Stimulated activated CD4-positive, alpha-beta T cell treated with anti-CD3 and anti-CD28 coated beads, TNF-alpha, amount 100 ng/mL, for 1 hour (primary cell): ENCODE results near the gene RNF227.
"Not testable (repeated sequence)": the region's sequence is repeated elsewhere in the genome, so short reads cannot be mapped to it uniquely, and the experiment has no call there.

Source experiments
- DNase-seq, 3 donors: peaks; one replicate each; pipeline ENCODE4 v3.0.0-alpha.2; 2020; ENCODE audit warnings: low read depth in 3 of 3, low spot score in 1 of 3

The RNF227 gene

DNA sequence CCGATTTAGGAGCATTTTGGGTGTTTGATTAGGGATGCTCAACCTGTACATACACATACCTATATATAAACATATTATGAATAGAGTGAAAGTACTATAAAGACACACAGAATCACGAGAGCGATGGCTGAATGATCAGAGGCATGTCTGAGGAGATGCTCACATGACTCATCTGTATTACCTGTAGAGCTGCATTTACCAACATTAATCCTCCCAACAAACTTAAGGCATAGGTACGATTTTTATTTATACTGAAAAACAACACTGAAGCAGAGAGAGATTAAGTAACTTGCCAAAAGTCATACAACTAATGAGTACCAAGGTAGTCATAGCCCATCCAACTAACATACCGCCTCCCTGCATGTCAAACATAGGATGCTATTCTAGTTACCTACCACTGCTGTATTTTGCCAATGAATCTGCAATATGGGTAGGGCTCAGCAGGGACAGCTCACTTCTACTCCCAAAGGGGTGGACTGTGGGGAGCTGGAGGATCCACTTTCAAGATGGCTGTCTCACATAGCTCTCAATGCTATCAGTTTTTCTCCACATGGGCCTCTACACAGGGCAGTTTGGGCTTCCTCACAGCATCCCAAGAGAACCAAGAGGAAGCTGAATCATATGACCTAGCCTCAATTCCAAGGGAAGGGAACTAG lies 51.0 kb downstream of the RNF227 start:
- DNase-seq: no peak

DNA sequence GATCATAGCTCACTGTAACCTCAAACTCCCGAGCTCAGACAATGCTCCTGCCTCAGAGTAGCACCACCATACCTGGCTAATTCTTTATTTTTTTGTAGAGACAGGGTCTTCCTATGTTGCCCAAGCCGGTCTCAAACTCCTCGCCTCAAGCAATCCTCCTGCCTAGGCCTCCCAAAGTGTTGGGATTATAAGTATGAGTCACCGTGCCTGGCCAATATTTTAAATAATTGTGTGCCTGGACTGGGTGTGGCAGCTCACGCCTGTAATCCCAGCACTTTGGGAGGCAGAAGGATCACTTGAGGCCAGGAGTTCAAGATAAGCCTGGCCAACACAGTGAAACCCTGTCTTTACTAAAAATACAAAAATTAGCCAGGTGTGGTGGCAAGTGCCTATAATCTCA lies 51.7 kb downstream of the RNF227 start:
- DNase-seq: not testable (repeated sequence)
